ENCODE data around the gene WDFY4. TPM values are rescaled to one million over a fixed set of nuclear protein-coding genes. Genes with fewer than 3 reads are reported as not detected.

Gene WDFY4
- total and polyA plus RNA-seq, 2 of the 4 experiments (the other 2 are of a cell fraction), result not detected

DNA sequence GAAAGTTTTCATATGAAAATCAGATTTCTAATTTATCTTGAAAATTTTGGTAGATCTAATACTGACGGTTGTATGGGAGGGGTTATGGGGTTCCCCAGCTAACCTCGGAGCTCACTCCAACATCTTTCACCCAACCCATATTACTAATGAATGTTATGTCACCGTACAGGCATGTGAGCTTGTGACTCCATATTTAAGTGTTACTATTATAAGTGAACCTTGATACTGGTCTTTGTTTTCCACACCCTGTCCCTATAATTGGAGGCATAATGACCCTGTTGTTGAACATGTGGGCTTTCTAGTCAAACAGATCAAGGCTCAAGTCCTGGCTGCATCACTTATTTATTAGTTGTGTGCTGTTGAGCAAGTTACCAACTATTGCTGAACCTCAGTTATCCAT, 27.2 kb downstream of the WDFY4 start:
- no peak overlapping the region for H2AK5ac ChIP-seq (ENCODE audit: low read depth, low read length)
- DNase-seq (no peak), ATAC-seq (ENCODE audit: low read depth) (no peak)
- intact Hi-C loops (cut with micrococcal nuclease), result no loop called here
- no peaks in the 10 kb centered on the region for H3K36me3 ChIP-seq (ENCODE audit: control insufficient read depth, insufficient read depth, low read length)
- no peaks in the 10 kb centered on the region for H4K20me1 ChIP-seq (ENCODE audit: insufficient read depth, low read length)
- dilution Hi-C loops (cut with HindIII; ENCODE audit: low sequenced_read_pairs, unreplicated experiment), result no loop called here
- TF ChIP-seq POLR2A (IDR thresholded peaks at IDR 0.05; ENCODE audit: low read depth, low read length) (no peak), CHD1 (IDR thresholded peaks at IDR 0.05; ENCODE audit: low read depth, low read length) (no peak), MAZ (IDR thresholded peaks at IDR 0.05; ENCODE audit: borderline replicate concordance, low read depth, low read length) (no peak), SMC3 (IDR thresholded peaks at IDR 0.05; ENCODE audit: low read depth, low read length) (no peak), RCOR1 (IDR thresholded peaks at IDR 0.05; ENCODE audit: insufficient replicate concordance, low read length) (no peak), FOS (IDR thresholded peaks at IDR 0.05; ENCODE audit: low read depth, low read length) (no peak), RAD21 (IDR thresholded peaks at IDR 0.05; ENCODE audit: low read length) (no peak)
- TF ChIP-seq, protein P1, sequence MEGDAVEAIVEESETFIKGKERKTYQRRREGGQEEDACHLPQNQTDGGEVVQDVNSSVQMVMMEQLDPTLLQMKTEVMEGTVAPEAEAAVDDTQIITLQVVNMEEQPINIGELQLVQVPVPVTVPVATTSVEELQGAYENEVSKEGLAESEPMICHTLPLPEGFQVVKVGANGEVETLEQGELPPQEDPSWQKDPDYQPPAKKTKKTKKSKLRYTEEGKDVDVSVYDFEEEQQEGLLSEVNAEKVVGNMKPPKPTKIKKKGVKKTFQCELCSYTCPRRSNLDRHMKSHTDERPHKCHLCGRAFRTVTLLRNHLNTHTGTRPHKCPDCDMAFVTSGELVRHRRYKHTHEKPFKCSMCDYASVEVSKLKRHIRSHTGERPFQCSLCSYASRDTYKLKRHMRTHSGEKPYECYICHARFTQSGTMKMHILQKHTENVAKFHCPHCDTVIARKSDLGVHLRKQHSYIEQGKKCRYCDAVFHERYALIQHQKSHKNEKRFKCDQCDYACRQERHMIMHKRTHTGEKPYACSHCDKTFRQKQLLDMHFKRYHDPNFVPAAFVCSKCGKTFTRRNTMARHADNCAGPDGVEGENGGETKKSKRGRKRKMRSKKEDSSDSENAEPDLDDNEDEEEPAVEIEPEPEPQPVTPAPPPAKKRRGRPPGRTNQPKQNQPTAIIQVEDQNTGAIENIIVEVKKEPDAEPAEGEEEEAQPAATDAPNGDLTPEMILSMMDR (conservative IDR thresholded peaks at IDR 0.05; ENCODE audit: low read depth, low read length), result no peak
- TF ChIP-seq, protein P2, sequence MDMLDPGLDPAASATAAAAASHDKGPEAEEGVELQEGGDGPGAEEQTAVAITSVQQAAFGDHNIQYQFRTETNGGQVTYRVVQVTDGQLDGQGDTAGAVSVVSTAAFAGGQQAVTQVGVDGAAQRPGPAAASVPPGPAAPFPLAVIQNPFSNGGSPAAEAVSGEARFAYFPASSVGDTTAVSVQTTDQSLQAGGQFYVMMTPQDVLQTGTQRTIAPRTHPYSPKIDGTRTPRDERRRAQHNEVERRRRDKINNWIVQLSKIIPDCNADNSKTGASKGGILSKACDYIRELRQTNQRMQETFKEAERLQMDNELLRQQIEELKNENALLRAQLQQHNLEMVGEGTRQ (IDR thresholded peaks at IDR 0.05; ENCODE audit: low read depth, low read length), result no peak
- no TSS peak for BruUV-seq (replicated peaks)
- no peak overlapping the region for H2BK120ac ChIP-seq (ENCODE audit: low read depth, low read length)
- H3K27me3 ChIP-seq (ENCODE audit: control insufficient read depth, insufficient read depth, low read length), result peaks cover 16% of the 10 kb centered on the region
- H3K4me1 ChIP-seq (ENCODE audit: control insufficient read depth, insufficient read depth, low read length), result no peaks in the 10 kb centered on the region
- no CpG with 5 or more reads among the region's 3 CpGs for WGBS, 2 experiments (ENCODE audit: extremely low coverage in 2 of 2, insufficient read length in 1 of 2)
- H3K9ac ChIP-seq (ENCODE audit: low read depth, low read length), result no peak overlapping the region
- H3K14ac ChIP-seq (replicated peaks; ENCODE audit: low read depth, low read length), result no peak overlapping the region
- no peak overlapping the region for H4K91ac ChIP-seq (ENCODE audit: insufficient read depth, low read depth, low read length)
- no peak overlapping the region for H2BK20ac ChIP-seq (ENCODE audit: low read depth, low read length)
- ChIA-PET POLR2A (ENCODE audit: unreplicated experiment) (no interaction called here), CTCF (no interaction called here)
- no peak overlapping the region for H4K5ac ChIP-seq (ENCODE audit: low read depth, low read length)
- H2BK15ac ChIP-seq (ENCODE audit: low read depth, low read length), result no peak overlapping the region
- H3K23ac ChIP-seq (ENCODE audit: low read depth, low read length), result no peak overlapping the region
- H3K27ac ChIP-seq (ENCODE audit: insufficient read depth, low read length), result no peak overlapping the region
- no peak overlapping the region for H2AFZ ChIP-seq (replicated peaks; ENCODE audit: low read length, poor library complexity)
- no peak overlapping the region for H2AK9ac ChIP-seq (replicated peaks; ENCODE audit: low read depth, low read length, poor library complexity)
- H2BK5ac ChIP-seq (ENCODE audit: low read depth, low read length, poor library complexity, severe bottlenecking), result no peak overlapping the region
- H3K4ac ChIP-seq (ENCODE audit: low read depth, low read length), result no peak overlapping the region
- in situ Hi-C loops (cut with MboI; ENCODE audit: low sequenced_read_pairs), result no loop called here
- no peak overlapping the region for H3K56ac ChIP-seq (ENCODE audit: extremely low read depth, insufficient read depth, low read length)
- no peak overlapping the region for H3K4me2 ChIP-seq (ENCODE audit: low read depth, low read length)
- H3K79me1 ChIP-seq (ENCODE audit: low read depth in 1 of 2, low read length in 2 of 2), result no peaks in the 10 kb centered on the region
- no peak overlapping the region for H3K18ac ChIP-seq (ENCODE audit: low read depth, low read length)
- no peaks in the 10 kb centered on the region for H3K9me3 ChIP-seq (ENCODE audit: control insufficient read depth, insufficient read depth, low read length)
- no peak overlapping the region for H3K4me3 ChIP-seq (ENCODE audit: insufficient read depth, low read depth, low read length)
- H3K9me1 ChIP-seq (ENCODE audit: insufficient read depth, low read length), result no peaks in the 10 kb centered on the region
- no peak overlapping the region for H4K8ac ChIP-seq (ENCODE audit: low read depth in 2 of 2, low read length in 2 of 2)

Measured in IMR-90 (cell line).